ENCODE results near the gene TBCEL.
"Not testable (repeated sequence)": the region's sequence is repeated elsewhere in the genome, so short reads cannot be mapped to it uniquely, and the experiment has no call there.

The TBCEL gene

GRCh38 chr11:121012091-121012490, 11.8 kb upstream of the TBCEL start:
- no peak overlapping the region for H2BK120ac ChIP-seq (ENCODE audit: low read depth, low read length)
- H3K23ac ChIP-seq (ENCODE audit: low read length in 2 of 2), result no peak overlapping the region
- no peaks in the 10 kb centered on the region for H3K9me3 ChIP-seq (ENCODE audit: control insufficient read depth, low read length)
- H3K4me2 ChIP-seq (ENCODE audit: low read length, poor library complexity, severe bottlenecking), result no peak overlapping the region
- no peak for DNase-seq
- H2BK15ac ChIP-seq (ENCODE audit: low read depth, poor library complexity, severe bottlenecking), result no peak overlapping the region
- H4K91ac ChIP-seq (ENCODE audit: low read length), result no peak overlapping the region
- no peak overlapping the region for H4K8ac ChIP-seq (ENCODE audit: low read length)
- no peak overlapping the region for H2BK5ac ChIP-seq (ENCODE audit: low read depth, low read length, poor library complexity, severe bottlenecking)
- 100% methylated on average over 1 of the region's 1 CpG for WGBS
- no peaks in the 10 kb centered on the region for H3K4me1 ChIP-seq (ENCODE audit: control insufficient read depth, insufficient read depth, low read depth, low read length)
- H3K79me1 ChIP-seq (replicated peaks; ENCODE audit: low read length, poor library complexity, severe bottlenecking), result no peaks in the 10 kb centered on the region
- no peak overlapping the region for H3K4me3 ChIP-seq (ENCODE audit: insufficient read depth in 1 of 2, low read depth in 1 of 2, low read length in 2 of 2)
- no peak overlapping the region for H2AFZ ChIP-seq (ENCODE audit: low read depth, low read length)
- no peak overlapping the region for H3K18ac ChIP-seq (ENCODE audit: low read depth in 1 of 2, low read length in 2 of 2)
- no peak overlapping the region for H3K9ac ChIP-seq (ENCODE audit: low read length)
- H2AK5ac ChIP-seq (ENCODE audit: low read length, severe bottlenecking), result no peak overlapping the region
- H3K27me3 ChIP-seq (ENCODE audit: control insufficient read depth in 1 of 2, insufficient read depth in 1 of 2, low read length in 2 of 2), result no peaks in the 10 kb centered on the region
- H2BK12ac ChIP-seq (ENCODE audit: low read length in 2 of 2), result no peak overlapping the region
- H3K4ac ChIP-seq (ENCODE audit: low read depth in 1 of 2, low read length in 2 of 2), result no peak overlapping the region
- H3K14ac ChIP-seq (ENCODE audit: low read length in 2 of 2), result no peak overlapping the region
- H3K27ac ChIP-seq (ENCODE audit: low read length, poor library complexity, severe bottlenecking), result no peak overlapping the region
- H3K36me3 ChIP-seq (ENCODE audit: control insufficient read depth in 1 of 2, insufficient read depth in 2 of 2, low read depth in 1 of 2, low read length in 2 of 2), result no peaks in the 10 kb centered on the region

DNA sequence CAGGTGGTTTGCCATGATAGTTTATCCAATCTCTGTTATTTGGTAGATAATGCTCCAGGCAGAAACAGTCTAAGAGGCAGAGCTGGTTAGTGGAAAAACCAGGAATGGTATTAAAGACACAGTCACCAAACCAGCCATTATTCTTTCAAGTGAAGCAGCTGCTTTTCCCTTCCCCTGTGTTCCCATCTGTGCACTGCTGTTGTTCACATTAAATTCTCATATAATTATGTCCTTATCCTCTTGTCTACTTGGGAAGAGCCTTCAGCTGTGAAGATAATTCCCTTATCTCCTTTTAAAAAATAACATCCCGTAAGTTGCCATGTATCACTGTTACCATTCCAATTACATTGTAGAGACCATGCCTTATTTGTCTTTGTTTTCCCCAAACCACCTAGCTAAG, 5.2 kb upstream of the TBCEL start:
- H2AFZ ChIP-seq (ENCODE audit: low read depth, low read length), result no peak overlapping the region
- no peak overlapping the region for H2BK12ac ChIP-seq (ENCODE audit: low read length in 2 of 2)
- no peak overlapping the region for H4K91ac ChIP-seq (ENCODE audit: low read length)
- H3K14ac ChIP-seq (ENCODE audit: low read length in 2 of 2), result no peak overlapping the region
- no peak overlapping the region for H2AK5ac ChIP-seq (ENCODE audit: low read length, severe bottlenecking)
- whole genome bisulfite sequencing, result 90% methylated on average over 1 of the region's 1 CpG
- no peak overlapping the region for H3K4ac ChIP-seq (ENCODE audit: low read depth in 1 of 2, low read length in 2 of 2)
- H4K8ac ChIP-seq (ENCODE audit: low read length), result no peak overlapping the region
- no peak overlapping the region for H3K4me3 ChIP-seq (ENCODE audit: insufficient read depth in 1 of 2, low read depth in 1 of 2, low read length in 2 of 2)
- DNase-seq, result no peak
- H2BK5ac ChIP-seq (ENCODE audit: low read depth, low read length, poor library complexity, severe bottlenecking), result no peak overlapping the region
- no peak overlapping the region for H3K27ac ChIP-seq (ENCODE audit: low read length, poor library complexity, severe bottlenecking)
- no peak overlapping the region for H3K23ac ChIP-seq (ENCODE audit: low read length in 2 of 2)
- H3K4me1 ChIP-seq (ENCODE audit: control insufficient read depth, insufficient read depth, low read depth, low read length), result peaks cover 1% of the 10 kb centered on the region
- no peaks in the 10 kb centered on the region for H3K79me1 ChIP-seq (replicated peaks; ENCODE audit: low read length, poor library complexity, severe bottlenecking)
- H3K9me3 ChIP-seq (ENCODE audit: control insufficient read depth, low read length), result no peaks in the 10 kb centered on the region
- H2BK15ac ChIP-seq (ENCODE audit: low read depth, poor library complexity, severe bottlenecking), result no peak overlapping the region
- H3K27me3 ChIP-seq (ENCODE audit: control insufficient read depth in 1 of 2, insufficient read depth in 1 of 2, low read length in 2 of 2), result no peaks in the 10 kb centered on the region
- H3K18ac ChIP-seq (ENCODE audit: low read depth in 1 of 2, low read length in 2 of 2), result no peak overlapping the region
- H3K4me2 ChIP-seq (ENCODE audit: low read length, poor library complexity, severe bottlenecking), result no peak overlapping the region
- no peaks in the 10 kb centered on the region for H3K36me3 ChIP-seq (ENCODE audit: control insufficient read depth in 1 of 2, insufficient read depth in 2 of 2, low read depth in 1 of 2, low read length in 2 of 2)
- H3K9ac ChIP-seq (ENCODE audit: low read length), result no peak overlapping the region
- H2BK120ac ChIP-seq (ENCODE audit: low read depth, low read length), result no peak overlapping the region

- H3K79me1 ChIP-seq (replicated peaks; ENCODE audit: low read length, poor library complexity, severe bottlenecking); H4K91ac ChIP-seq (ENCODE audit: low read length); H3K23ac ChIP-seq (ENCODE audit: low read length in 2 of 2); H3K18ac ChIP-seq (ENCODE audit: low read depth in 1 of 2, low read length in 2 of 2); DNase-seq; H3K36me3 ChIP-seq (ENCODE audit: control insufficient read depth in 1 of 2, insufficient read depth in 2 of 2, low read depth in 1 of 2, low read length in 2 of 2); H3K9me3 ChIP-seq (ENCODE audit: control insufficient read depth, low read length); H2BK5ac ChIP-seq (ENCODE audit: low read depth, low read length, poor library complexity, severe bottlenecking); H2AK5ac ChIP-seq (ENCODE audit: low read length, severe bottlenecking); H3K14ac ChIP-seq (ENCODE audit: low read length in 2 of 2); H3K4me1 ChIP-seq (ENCODE audit: control insufficient read depth, insufficient read depth, low read depth, low read length); H2AFZ ChIP-seq (ENCODE audit: low read depth, low read length); H3K4me2 ChIP-seq (ENCODE audit: low read length, poor library complexity, severe bottlenecking); H2BK120ac ChIP-seq (ENCODE audit: low read depth, low read length); H3K4me3 ChIP-seq (ENCODE audit: insufficient read depth in 1 of 2, low read depth in 1 of 2, low read length in 2 of 2); H4K8ac ChIP-seq (ENCODE audit: low read length); H3K4ac ChIP-seq (ENCODE audit: low read depth in 1 of 2, low read length in 2 of 2); H3K27ac ChIP-seq (ENCODE audit: low read length, poor library complexity, severe bottlenecking); H3K9ac ChIP-seq (ENCODE audit: low read length); H3K27me3 ChIP-seq (ENCODE audit: control insufficient read depth in 1 of 2, insufficient read depth in 1 of 2, low read length in 2 of 2); H2BK15ac ChIP-seq (ENCODE audit: low read depth, poor library complexity, severe bottlenecking); H2BK12ac ChIP-seq (ENCODE audit: low read length in 2 of 2): not testable (repeated sequence)
- WGBS, result 97% methylated on average over 34 of the region's 36 CpGs
Observed at GRCh38 chr11:121021718-121022117, 2.2 kb upstream of the TBCEL start.

GRCh38 chr11:121024989-121025388, 1.1 kb downstream of the TBCEL start:
- no peak overlapping the region for H3K18ac ChIP-seq (ENCODE audit: low read depth in 1 of 2, low read length in 2 of 2)
- no peak overlapping the region for H2BK5ac ChIP-seq (ENCODE audit: low read depth, low read length, poor library complexity, severe bottlenecking)
- H2AFZ ChIP-seq (ENCODE audit: low read depth, low read length), result no peak overlapping the region
- H2BK12ac ChIP-seq (ENCODE audit: low read length in 2 of 2), result no peak overlapping the region
- no peak overlapping the region for H2BK15ac ChIP-seq (ENCODE audit: low read depth, poor library complexity, severe bottlenecking)
- no peaks in the 10 kb centered on the region for H3K36me3 ChIP-seq (ENCODE audit: control insufficient read depth in 1 of 2, insufficient read depth in 2 of 2, low read depth in 1 of 2, low read length in 2 of 2)
- H4K91ac ChIP-seq (ENCODE audit: low read length), result no peak overlapping the region
- H2AK5ac ChIP-seq (ENCODE audit: low read length, severe bottlenecking), result no peak overlapping the region
- H4K8ac ChIP-seq (ENCODE audit: low read length), result no peak overlapping the region
- H3K4me2 ChIP-seq (ENCODE audit: low read length, poor library complexity, severe bottlenecking), result peak overlapping the region; percentile 86
- no peak overlapping the region for H3K4ac ChIP-seq (ENCODE audit: low read depth in 1 of 2, low read length in 2 of 2)
- peak; percentile 53 for DNase-seq
- H3K27me3 ChIP-seq (ENCODE audit: control insufficient read depth in 1 of 2, insufficient read depth in 1 of 2, low read length in 2 of 2), result no peaks in the 10 kb centered on the region
- peak overlapping the region; percentile 94 for H3K9ac ChIP-seq (ENCODE audit: low read length)
- WGBS, result 82% methylated on average over 3 of the region's 3 CpGs
- peaks cover 8% of the 10 kb centered on the region for H3K4me1 ChIP-seq (ENCODE audit: control insufficient read depth, insufficient read depth, low read depth, low read length)
- no peak overlapping the region for H2BK120ac ChIP-seq (ENCODE audit: low read depth, low read length)
- no peaks in the 10 kb centered on the region for H3K9me3 ChIP-seq (ENCODE audit: control insufficient read depth, low read length)
- peak overlapping the region in 1 of 2 experiments; percentile 46 for H3K23ac ChIP-seq (ENCODE audit: low read length in 2 of 2)
- H3K27ac ChIP-seq (ENCODE audit: low read length, poor library complexity, severe bottlenecking), result no peak overlapping the region
- peak overlapping the region in 1 of 2 experiments; percentile 78 for H3K4me3 ChIP-seq (ENCODE audit: insufficient read depth in 1 of 2, low read depth in 1 of 2, low read length in 2 of 2)
- peaks cover 11% of the 10 kb centered on the region for H3K79me1 ChIP-seq (replicated peaks; ENCODE audit: low read length, poor library complexity, severe bottlenecking)
- H3K14ac ChIP-seq (ENCODE audit: low read length in 2 of 2), result no peak overlapping the region
